HepG2 (cell line): Measurements from ENCODE around the gene KHK. TPM values are rescaled to one million over a fixed set of nuclear protein-coding genes. Genes with fewer than 3 reads are reported as not detected.
A peak's percentile ranks its signal among the peaks of the same experiment; 100 is the strongest.

ENCODE experiments used
- AGO2 ChIP-seq: fragments of 200-400 bp; formaldehyde crosslinking; optimal IDR thresholded peaks from 2 replicates; pipeline ENCODE3; 2017; ENCODE audit warnings: mild to moderate bottlenecking, low read depth, low read length, moderate library complexity
- ATF4 ChIP-seq, 2 experiments: fragments of 450-650 bp in 1 of 2; sonication (generic) in 1 of 2; formaldehyde crosslinking; IDR thresholded peaks; 2 replicates each; pipeline versions ENCODE4 v1.5.0 to v1.8.0; 2020 to 2022; ENCODE audit warnings: mild to moderate bottlenecking in 1 of 2, missing genetic modification reagents in 1 of 2
- DNMT1 ChIP-seq: sonication (generic); formaldehyde crosslinking; IDR thresholded peaks from 2 replicates; pipeline ENCODE4 v1.5.1; 2020; ENCODE audit warnings: mild to moderate bottlenecking, missing genetic modification reagents
- EZH2 ChIP-seq: conservative IDR thresholded peaks from 2 replicates; pipeline ENCODE4 v1.6.1; 2012; ENCODE audit warnings: mild to moderate bottlenecking, low read depth, low read length, moderate library complexity
- HES4 ChIP-seq: sonication (generic); formaldehyde crosslinking; IDR thresholded peaks from 2 replicates; pipeline ENCODE4 v1.9.0; 2021; ENCODE audit warnings: mild to moderate bottlenecking, missing genetic modification reagents, borderline replicate concordance
- ISL2 ChIP-seq: sonication (generic); formaldehyde crosslinking; IDR thresholded peaks from 2 replicates; pipeline ENCODE4 v1.5.0; 2020; ENCODE audit warnings: missing genetic modification reagents
- PRDM10 ChIP-seq: sonication (generic); formaldehyde crosslinking; IDR thresholded peaks from 2 replicates; pipeline ENCODE4 v1.4.0; 2020; ENCODE audit warnings: low read depth, missing genetic modification reagents
- ZBTB39 ChIP-seq: sonication (generic); formaldehyde crosslinking; IDR thresholded peaks from 2 replicates; pipeline ENCODE4 v1.5.0; 2020; ENCODE audit warnings: missing genetic modification reagents
- ZBTB4 ChIP-seq: sonication (generic); formaldehyde crosslinking; IDR thresholded peaks from 2 replicates; pipeline ENCODE4 v1.4.0; 2020; ENCODE audit warnings: missing genetic modification reagents, mild to moderate bottlenecking, borderline replicate concordance
- ZBTB43 ChIP-seq: sonication (generic); formaldehyde crosslinking; conservative IDR thresholded peaks from 2 replicates; pipeline ENCODE4 v1.4.0; 2020; ENCODE audit warnings: missing genetic modification reagents
- ZC3H13 ChIP-seq: sonication (generic); formaldehyde crosslinking; IDR thresholded peaks from 2 replicates; pipeline ENCODE4 v1.8.1; 2023; ENCODE audit warnings: mild to moderate bottlenecking, missing genetic modification reagents, moderate library complexity
- ZNF101 ChIP-seq: sonication (generic); formaldehyde crosslinking; IDR thresholded peaks from 2 replicates; pipeline ENCODE4 v1.4.0; 2020; ENCODE audit warnings: mild to moderate bottlenecking, low read depth, missing genetic modification reagents, borderline replicate concordance
- ZNF234 ChIP-seq: sonication (generic); formaldehyde crosslinking; conservative IDR thresholded peaks from 2 replicates; pipeline ENCODE4 v1.5.1; 2020; ENCODE audit warnings: mild to moderate bottlenecking, missing genetic modification reagents
- ZNF446 ChIP-seq: sonication (generic); formaldehyde crosslinking; IDR thresholded peaks from 2 replicates; pipeline ENCODE4 v1.5.0; 2020; ENCODE audit warnings: mild to moderate bottlenecking, missing genetic modification reagents
- ZSCAN22 ChIP-seq: sonication (generic); formaldehyde crosslinking; IDR thresholded peaks from 2 replicates; pipeline ENCODE4 v1.4.0; 2020; ENCODE audit warnings: mild to moderate bottlenecking, missing genetic modification reagents
- polyA plus RNA-seq, 8 experiments: library from polyadenylated mRNA; depleted of rRNA in 3 of 8; stranded (reverse) in 7 of 8; unstranded in 1 of 8; fragments of >200 nt; fragmentation: Illumina TruSeq in 4 of 8; extraction: Trizol in 4 of 8; gene quantifications; 2 replicates each; pipeline versions ENCODE4 v1.2.1 to v1.2.3, GENCODE V29; 2011 to 2016; ENCODE audit warnings: low read depth in 4 of 8, missing spikeins in 1 of 8, mixed read lengths in 1 of 8; ENCODE audit not compliant: insufficient read depth in 1 of 8
- total RNA-seq, 5 experiments: library from RNA; depleted of rRNA; stranded (reverse); fragments of >200 nt; fragmentation: Illumina TruSeq; extraction: Trizol; gene quantifications; 2 replicates each; pipeline ENCODE4 v1.2.3, GENCODE V29; 2016; ENCODE audit warnings: low read depth in 1 of 5

Gene KHK
- total and polyA plus RNA-seq, 2 of the 13 experiments (the other 11 are each of a cell fraction or from before 2014, with no cell fraction given): 40.9 to 99.2 TPM

GRCh38 chr2:27123302-27124150, 37.0 kb downstream of the KHK start, which contains the start of gene ABHD1 (continued):
- no peak for TF ChIP-seq PRDM10
- peak; percentile 50; the same call in 1 of the 2 replicates for TF ChIP-seq ZC3H13 (CRISPR knock-in tag)
- no peak for TF ChIP-seq ZNF446
- peak; percentile 61; the same call in 1 of the 2 replicates for TF ChIP-seq ISL2 (CRISPR knock-in tag)
- peak; percentile 49; the same call in 1 of the 2 replicates for TF ChIP-seq ZBTB43 (CRISPR knock-in tag)
- TF ChIP-seq EZH2: no peak
- TF ChIP-seq ZNF234 (CRISPR knock-in tag): no peak
- peak; percentile 27 for TF ChIP-seq AGO2
- TF ChIP-seq HES4: peak; percentile 78
- no peak for TF ChIP-seq ZBTB4
- TF ChIP-seq ZNF101: no peak
- 0 out of 4 replicates have a peak, but pooled peaks of 1 of the 2 experiments have one; percentile 19 for TF ChIP-seq ATF4 (CRISPR knock-in tag; IDR thresholded peaks at IDR 0.05)
- TF ChIP-seq ZSCAN22 (CRISPR knock-in tag): 0 out of 2 replicates have a peak, but pooled peaks have one; percentile 61
- TF ChIP-seq ZBTB39 (CRISPR knock-in tag): no peak; the same call in 1 of the 2 replicates
- peak; percentile 96; the same call in 1 of the 2 replicates for TF ChIP-seq DNMT1
